Adrenal gland (tissue), 12 donors: ENCODE results near the gene GNG3. TPM values are rescaled to one million over a fixed set of nuclear protein-coding genes. Genes with fewer than 3 reads are reported as not detected.
"Not testable (repeated sequence)": the region's sequence is repeated elsewhere in the genome, so short reads cannot be mapped to it uniquely, and the experiment has no call there.

Source experiments
- DNase-seq, 7 donors: peaks; one replicate each; pipeline ENCODE4 v3.0.0-alpha.2; 2019 to 2020
- H3K27ac ChIP-seq, 5 donors: fragments of 200-600 bp; sonication (generic) in 4 of 5; 1 replicate in 3 of 5; 2 replicates in 2 of 5; pipeline versions ENCODE4 v1.5.1 to v1.8.0; 2016 to 2020; ENCODE audit warnings: mild to moderate bottlenecking in 1 of 5
- H3K27me3 ChIP-seq: fragments of 200-600 bp; 2 replicates; pipeline ENCODE4 v1.8.0; 2021
- H3K36me3 ChIP-seq, 2 donors: fragments of 200-600 bp; replicated peaks in 1 of 2; 1 replicate in 1 of 2; 2 replicates in 1 of 2; pipeline versions ENCODE4 v1.5.1 to v1.8.0; 2018 to 2022
- H3K4me1 ChIP-seq, 2 donors: fragments of 200-600 bp; replicated peaks in 1 of 2; 1 replicate in 1 of 2; 2 replicates in 1 of 2; pipeline versions ENCODE4 v1.5.1 to v1.8.0; 2018 to 2021
- H3K4me3 ChIP-seq, 4 donors: fragments of 200-600 bp; sonication (generic) in 3 of 4; one replicate each; pipeline ENCODE4 v1.5.1; 2016 to 2018
- H3K9me3 ChIP-seq, 3 donors: fragments of 200-600 bp; sonication (generic) in 1 of 3; replicated peaks in 1 of 3; 1 replicate in 2 of 3; 2 replicates in 1 of 3; pipeline versions ENCODE4 v1.5.1 to v1.8.0; 2016 to 2021
- CTCF ChIP-seq, 6 experiments: fragments of 450-650 bp in 4 of 6; fragments of 200-600 bp in 2 of 6; sonication (generic) in 1 of 6; IDR thresholded peaks; 1 replicate in 5 of 6; 2 replicates in 1 of 6; pipeline versions ENCODE4 v1.5.1 to v1.8.0; 2016 to 2021; ENCODE audit warnings: antibody characterized with exemption in 6 of 6, mild to moderate bottlenecking in 2 of 6, moderate library complexity in 1 of 6
- POLR2A ChIP-seq, 2 donors: fragments of 450-650 bp; IDR thresholded peaks; one replicate each; pipeline ENCODE4 v1.6.1; 2017; ENCODE audit warnings: antibody characterized with exemption in 2 of 2, mild to moderate bottlenecking in 2 of 2, moderate library complexity in 1 of 2
- WGBS, 4 donors: extraction: QIAGEN DNeasy Blood & Tissue Kit in 2 of 4; methylation state at CpG; one replicate each; pipeline versions ENCODE4 v1.1.5 to v1.1.7; 2013 to 2017; 5-methylcytosine and 5-hydroxymethylcytosine counted together
- intact Hi-C, 2 donors: fragments of 100-400 bp; cut with DNase I; formaldehyde crosslinking; loops; one replicate each; pipeline versions ENCODE4 v1.14.1 to v1.15.0; 2022 to 2023
- polyA plus RNA-seq, 3 donors: library from polyadenylated mRNA; stranded (reverse); fragments of 200-250 nt in 2 of 3; fragments of 350-450 nt in 1 of 3; fragmentation: Illumina TruSeq in 1 of 3; extraction: RNeasy Lipid Tissue Mini Kit (QIAGEN cat#74804) in 1 of 3; gene quantifications; one replicate each; pipeline ENCODE4 v1.2.3, GENCODE V29; 2013 to 2014
- total RNA-seq, 9 donors: library from RNA; depleted of rRNA in 4 of 9; stranded (reverse); fragments of >200 nt in 4 of 9; fragments of 120-200 nt in 1 of 9; fragmentation: NEBNext Ultra II Directional in 1 of 9; extraction: Animal tissue kit (Norgen Biotek cat#: 25700) in 1 of 9; gene quantifications; one replicate each; pipeline versions ENCODE4 v1.1.0 to v1.2.4, GENCODE V29; 2013 to 2023
- donor health status: healthy with polysubstance abuse.
- donor health status: Bipolar disorder and iron deficiency.
- donor health status: DM: yes; HTN: yes; CAD: no.
- donor health status: DM: no; HTN: no; CAD: no.
- donor health status: DM: no; HTN: no; CAD: no.
- donor health status: DM: yes; HTN: yes; CAD: no.

Gene GNG3
- total and polyA plus RNA-seq, 12 donors: 0.39 to 15.7 (median 3.0) TPM; not detected in 2

DNA sequence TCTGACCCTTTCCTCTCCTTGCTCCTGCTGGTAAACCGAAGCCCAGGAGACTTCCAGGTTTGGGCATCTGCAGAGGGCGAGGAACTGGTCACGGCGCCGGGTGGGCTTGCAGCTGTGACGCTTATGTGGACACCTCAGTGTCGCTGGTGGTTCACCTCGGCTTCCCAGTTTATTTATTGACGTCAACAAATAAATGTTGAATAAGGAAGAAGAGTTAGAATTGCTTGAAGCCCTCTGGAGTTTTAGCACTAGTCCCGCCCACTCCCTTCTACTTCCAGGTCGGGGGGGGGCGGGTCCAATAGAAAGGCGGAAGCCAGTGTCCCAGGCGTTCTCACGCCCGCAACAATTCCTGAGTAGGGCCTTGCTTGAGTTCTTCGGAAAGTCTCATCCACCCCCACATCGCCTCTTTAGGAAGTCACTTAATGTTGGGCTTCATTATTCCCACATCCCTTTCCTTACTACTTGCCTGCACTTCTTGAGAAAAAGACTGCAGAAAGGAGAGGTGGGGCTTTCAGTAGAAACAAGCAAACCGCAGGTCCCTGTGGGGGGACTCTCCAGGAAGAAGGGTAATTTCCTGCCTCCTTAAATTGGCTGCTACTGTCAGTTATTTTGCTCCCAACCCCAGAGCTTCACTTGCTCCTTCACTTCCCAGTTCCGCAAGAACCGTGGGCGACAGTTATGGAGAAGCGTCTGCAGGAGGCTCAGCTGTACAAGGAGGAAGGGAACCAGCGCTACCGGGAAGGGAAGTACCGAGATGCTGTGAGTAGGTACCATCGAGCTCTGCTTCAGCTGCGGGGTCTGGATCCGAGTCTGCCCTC, 20.9 kb downstream of the GNG3 start, which contains the start of gene TTC9C:
TTC9C (plus strand) TSS at position 316 of the 818 bp plus-strand sequence; CDS start at position 679, 363 bp downstream.
- peaks cover 22 to 50% of the 10 kb centered on the region in 2 donors for H3K4me1 ChIP-seq
- peak within 1 kb of the TSS; percentile 20 to 83 (median 78) for H3K4me3 ChIP-seq
- H3K36me3 ChIP-seq: peaks cover 0 to 15% of the 10 kb centered on the region in 2 donors
- H3K27me3 ChIP-seq: no peaks in the 10 kb centered on the region
- TF ChIP-seq CTCF (IDR thresholded peaks at IDR 0.05) (no peak), POLR2A (IDR thresholded peaks at IDR 0.05) (peak; percentile 22 to 61)
- H3K27ac ChIP-seq: peak within 1 kb of the TSS; percentile 95 to 100 (median 96)
- intact Hi-C loops: no loop called here
- no peaks in the 10 kb centered on the region for H3K9me3 ChIP-seq
- peak; percentile 85 to 94 (median 92) for DNase-seq
- WGBS, 4 donors: 0 to 1% (median 0%) methylated on average over 28 to 29 of the region's 29 CpGs

DNA sequence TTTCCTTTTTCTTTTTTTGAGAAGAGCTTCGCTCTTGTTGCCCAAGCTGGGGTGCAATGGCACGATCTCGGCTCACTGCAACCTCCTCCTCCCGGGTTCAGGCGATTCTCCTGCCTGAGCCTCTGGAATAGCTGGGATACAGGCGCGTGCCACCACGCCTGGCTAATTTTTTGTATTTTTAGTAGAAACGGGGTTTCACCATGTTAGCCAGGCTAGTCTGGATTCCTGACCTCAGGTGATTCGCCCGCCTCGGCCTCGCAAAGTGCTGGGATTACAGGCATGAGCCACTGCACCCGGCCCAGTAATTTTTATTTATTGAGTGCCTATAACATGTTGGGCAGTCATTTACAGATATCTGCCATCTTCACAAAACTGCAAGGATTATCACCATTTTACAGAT, 22.6 kb downstream of the GNG3 start:
- Histone ChIP-seq H3K36me3 (peaks cover 0 to 22% of the 10 kb centered on the region in 2 donors), H3K4me3 (peak overlapping the region in 1 of 4 donors; percentile 79), H3K4me1 (peaks cover 12 to 33% of the 10 kb centered on the region in 2 donors)
- DNase-seq, intact Hi-C loops, H3K27ac ChIP-seq, H3K27me3 ChIP-seq, H3K9me3 ChIP-seq: not testable (repeated sequence)
- 83 to 86% (median 84%) methylated on average over 14 of the region's 14 CpGs for WGBS, 4 donors

DNA sequence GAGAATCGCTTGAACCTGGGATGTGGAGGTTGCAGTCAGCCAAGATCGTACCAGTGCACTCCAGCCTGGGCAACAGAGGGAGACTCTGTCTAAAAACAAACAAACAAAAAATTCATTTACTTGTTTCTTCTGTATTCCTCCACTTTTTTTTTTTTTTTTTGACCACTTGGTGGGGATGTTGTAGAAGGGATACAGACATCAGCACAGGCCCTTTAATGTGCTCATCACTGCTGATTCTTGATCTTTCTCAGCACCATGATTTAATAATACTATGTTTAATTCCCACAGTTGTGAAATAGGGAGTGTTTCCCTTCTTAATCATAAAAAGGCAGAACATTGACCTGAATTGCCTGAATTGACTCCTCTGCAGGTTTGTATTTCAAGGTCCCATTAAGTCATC, 25.4 kb downstream of the GNG3 start:
- 74 to 84% (median 78%) methylated on average over 2 of the region's 2 CpGs for WGBS, 4 donors
- no peak for DNase-seq
- peaks cover 0 to 50% of the 10 kb centered on the region in 2 donors for H3K36me3 ChIP-seq
- no peaks in the 10 kb centered on the region for H3K27me3 ChIP-seq
- no peaks in the 10 kb centered on the region for H3K9me3 ChIP-seq
- no peak overlapping the region for H3K4me3 ChIP-seq
- intact Hi-C loops: no loop called here
- TF ChIP-seq POLR2A (IDR thresholded peaks at IDR 0.05) (no peak), CTCF (IDR thresholded peaks at IDR 0.05) (peak in 1 of 6 experiments; percentile 8)
- no peak overlapping the region for H3K27ac ChIP-seq
- H3K4me1 ChIP-seq: peaks cover 7 to 28% of the 10 kb centered on the region in 2 donors

DNA sequence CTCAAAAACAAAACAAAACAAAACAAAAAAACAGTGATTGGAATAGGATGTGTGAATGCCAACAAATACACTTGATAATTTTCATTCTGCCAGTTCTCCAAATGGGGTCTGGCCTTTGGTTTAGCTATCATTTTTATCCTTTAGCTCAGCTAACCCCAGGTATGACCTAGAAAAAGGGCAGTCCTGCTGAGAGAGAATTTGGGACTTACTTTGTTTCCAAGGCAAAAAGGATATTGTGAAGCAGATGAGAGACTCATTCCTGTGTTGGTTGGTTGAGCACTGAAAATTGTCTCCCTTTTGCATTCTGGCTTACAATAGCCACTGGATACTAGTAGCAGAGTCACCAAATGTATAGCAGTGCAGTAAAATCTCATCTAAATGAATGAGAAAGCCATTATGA, 29.7 kb downstream of the GNG3 start:
- TF ChIP-seq CTCF (IDR thresholded peaks at IDR 0.05) (no peak), POLR2A (IDR thresholded peaks at IDR 0.05) (no peak)
- Histone ChIP-seq H3K4me3 (no peak overlapping the region), H3K27ac (no peak overlapping the region), H3K9me3 (no peaks in the 10 kb centered on the region), H3K4me1 (peaks cover 0 to 5% of the 10 kb centered on the region in 2 donors), H3K27me3 (no peaks in the 10 kb centered on the region), H3K36me3 (peaks cover 0 to 74% of the 10 kb centered on the region in 2 donors)
- intact Hi-C loops: no loop called here
- no peak for DNase-seq
